HG02678 (cell line): ENCODE data around the gene RALB.
"Not testable (repeated sequence)": the region's sequence is repeated elsewhere in the genome, so short reads cannot be mapped to it uniquely, and the experiment has no call there.

Experiments used
- ATAC-seq: cut with Tn5 transposase; IDR thresholded peaks from one replicate; pipeline ENCODE4 v1.9.1; 2021; ENCODE audit warnings: mild to moderate bottlenecking, moderate library complexity; ENCODE audit not compliant: unreplicated experiment

Gene RALB

DNA sequence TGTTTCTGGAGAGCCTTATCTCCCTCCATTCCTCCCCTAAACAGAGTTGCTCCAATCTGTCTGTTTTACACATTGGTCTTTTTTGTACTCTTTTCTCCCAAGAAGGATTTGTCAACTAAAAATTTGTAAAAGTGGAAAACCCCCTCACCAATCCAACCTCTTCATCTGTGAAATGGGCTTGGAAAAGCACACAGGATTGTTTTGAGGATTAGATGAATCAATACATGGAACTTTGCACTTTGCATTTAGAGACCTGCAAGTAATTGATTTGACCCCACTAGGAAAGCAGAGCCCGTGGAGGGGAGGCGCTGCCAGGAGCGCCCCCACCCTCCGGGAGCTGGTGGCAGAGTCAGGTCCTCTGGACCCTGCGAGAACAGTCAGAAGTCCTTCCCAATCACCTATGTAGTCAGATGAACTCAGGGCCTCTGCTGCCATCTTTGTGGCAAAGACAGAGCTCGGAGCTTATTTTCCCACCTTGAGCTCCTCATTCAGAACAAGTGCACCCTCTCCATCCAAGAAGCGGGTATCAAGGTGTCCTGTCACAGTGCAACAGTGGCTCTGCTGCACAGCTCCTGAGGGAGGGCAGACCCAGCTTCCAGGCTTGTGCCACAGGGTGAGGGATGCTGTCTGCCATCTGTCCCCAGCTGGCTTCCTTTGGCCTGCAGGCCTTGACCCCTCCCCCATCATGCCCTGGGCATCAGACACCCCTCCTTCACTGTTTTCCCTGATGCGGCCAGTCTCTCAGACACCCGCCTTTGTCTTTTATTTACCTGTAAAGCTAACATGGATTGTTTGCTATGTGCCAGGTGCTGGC, 27.7 kb upstream of the RALB start:
- no peak for ATAC-seq

GRCh38 chr2:120225549-120226065, 27.0 kb upstream of the RALB start:
- ATAC-seq = no peak

DNA sequence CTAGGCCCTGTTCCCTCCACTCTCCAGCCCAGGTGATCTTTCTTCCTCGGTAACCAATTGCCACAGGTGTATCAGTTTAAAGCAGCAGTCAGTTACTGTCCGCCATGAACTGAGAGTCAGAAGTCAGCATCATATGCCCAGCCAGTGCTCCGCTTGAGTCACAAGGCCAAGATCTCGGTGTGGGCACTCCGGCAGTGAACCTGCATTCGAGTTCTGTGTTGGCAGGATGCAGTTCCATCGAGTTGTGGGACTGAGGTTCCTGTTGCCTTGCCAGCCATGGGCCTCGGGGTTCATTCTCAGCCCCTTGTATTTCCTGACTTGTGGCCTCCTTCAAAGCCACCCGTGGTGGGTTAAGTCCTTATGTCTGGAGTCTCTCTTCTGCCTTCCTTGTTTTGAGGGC, 26.3 kb upstream of the RALB start:
- ATAC-seq = no peak

DNA sequence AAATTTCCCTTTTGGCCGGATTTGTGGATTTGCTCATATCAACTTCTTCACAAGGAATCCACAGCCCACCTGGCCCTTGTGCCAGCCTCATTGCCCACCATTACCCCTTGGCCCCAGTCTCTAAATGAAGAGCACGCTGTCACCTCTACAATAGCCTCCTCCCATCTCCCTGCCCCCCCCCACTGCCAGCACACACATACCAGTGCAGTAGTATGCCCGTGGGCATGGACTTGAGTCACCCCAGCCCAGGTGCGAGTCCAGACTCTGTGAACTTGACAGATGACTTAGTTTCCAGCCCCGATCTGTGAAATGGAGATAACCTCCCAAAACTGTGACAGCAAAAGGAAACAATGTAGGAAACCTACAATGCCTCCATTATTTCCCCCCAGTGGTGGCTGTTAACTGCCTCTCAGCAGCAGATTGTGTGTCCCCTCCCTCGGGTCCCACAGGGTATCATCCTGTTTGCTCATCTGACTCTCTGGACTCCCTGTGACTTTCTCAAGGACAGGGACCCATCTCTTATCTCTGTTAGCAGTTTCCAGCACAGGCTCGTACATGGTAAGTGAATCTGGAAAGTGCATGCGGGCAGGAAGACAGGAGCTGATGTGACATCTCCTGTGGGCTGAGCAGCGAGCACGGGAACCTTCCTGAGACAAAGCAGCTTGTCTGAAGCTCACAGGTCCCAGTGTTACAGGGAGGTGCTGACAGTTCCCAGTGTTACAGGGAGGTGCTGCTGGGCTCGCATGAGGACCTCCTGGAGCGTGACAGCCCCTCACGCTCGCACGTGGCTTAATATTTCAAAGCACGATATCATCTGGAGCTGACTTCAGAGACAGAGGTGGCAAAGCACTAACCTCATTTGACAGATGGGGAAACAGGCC, 25.3 kb upstream of the RALB start:
- ATAC-seq = no peak

GRCh38 chr2:120228503-120228902, 24.1 kb upstream of the RALB start:
- ATAC-seq = no peak

DNA sequence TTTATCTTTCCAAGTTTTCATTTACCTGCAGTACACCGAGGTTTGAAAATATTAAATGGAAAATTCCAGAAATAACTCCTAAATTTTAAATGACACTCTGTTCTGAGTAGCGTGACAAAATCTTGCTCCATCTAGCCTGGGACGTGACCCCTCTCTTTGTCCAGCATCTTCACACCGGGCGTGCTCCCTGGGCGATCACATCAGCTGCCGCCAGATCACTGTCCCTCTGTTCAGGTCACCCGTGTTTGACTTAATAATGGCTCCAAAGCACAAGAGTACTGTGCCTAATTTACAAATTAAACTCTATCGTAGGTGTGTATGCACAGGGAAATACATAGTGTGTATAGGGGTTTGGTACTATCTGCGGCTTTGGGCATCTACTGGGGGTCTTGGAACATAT, 23.3 kb upstream of the RALB start:
- ATAC-seq = no peak

- no peak for ATAC-seq
Observed at GRCh38 chr2:120230515-120231471, 21.9 kb upstream of the RALB start.

DNA sequence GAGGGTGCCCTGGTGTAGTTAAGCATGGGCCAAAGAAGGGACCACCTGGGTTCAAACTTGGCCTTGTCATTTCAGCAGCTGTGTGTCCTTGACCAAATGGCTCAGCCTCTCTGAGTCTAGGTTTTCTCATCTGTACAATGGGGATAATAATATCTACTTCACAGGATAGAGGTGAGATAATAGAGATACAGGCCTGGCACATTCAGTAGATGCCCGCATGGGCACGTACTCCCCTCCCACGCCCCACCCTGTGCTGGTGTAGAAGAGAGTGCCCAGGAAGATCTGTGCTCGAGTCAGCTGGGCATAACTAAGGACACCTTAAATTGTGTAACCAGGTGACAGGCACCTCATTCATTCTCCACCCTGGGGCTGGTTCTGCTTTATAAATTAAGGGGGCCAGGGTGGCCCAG, 21.1 kb upstream of the RALB start:
- peak; percentile 11 for ATAC-seq

- peak; percentile 91 for ATAC-seq
Observed at GRCh38 chr2:120231974-120232635, 20.5 kb upstream of the RALB start.

- no peak for ATAC-seq
Observed at GRCh38 chr2:120233292-120233691, 19.4 kb upstream of the RALB start.

- ATAC-seq = not testable (repeated sequence)
Observed at GRCh38 chr2:120235158-120235557, 17.5 kb upstream of the RALB start.

GRCh38 chr2:120235681-120236080, 17.0 kb upstream of the RALB start:
- no peak for ATAC-seq

GRCh38 chr2:120236316-120236715, 16.3 kb upstream of the RALB start:
- no peak for ATAC-seq

DNA sequence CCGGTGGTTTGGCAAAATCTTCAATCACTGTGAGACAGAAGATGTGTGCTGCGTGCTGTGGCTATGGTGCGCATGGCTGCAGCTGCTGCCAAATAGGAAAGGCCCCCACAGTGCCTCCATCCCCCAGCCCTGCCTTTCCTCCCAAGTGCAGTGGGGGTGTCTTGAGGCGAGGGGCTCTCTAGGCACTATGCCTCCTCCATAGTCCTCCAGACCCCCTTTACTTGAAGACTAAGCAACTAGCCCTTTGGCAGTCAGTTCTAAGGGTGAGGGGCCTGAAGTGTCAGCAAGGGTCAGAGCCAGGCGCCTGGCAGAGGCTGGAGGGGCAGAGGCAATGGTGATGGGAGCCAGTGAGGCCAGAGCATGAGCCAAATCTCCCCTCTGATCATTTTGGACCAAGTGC, 15.9 kb upstream of the RALB start:
- no peak for ATAC-seq

- no peak for ATAC-seq
Observed at GRCh38 chr2:120237491-120237902, 15.2 kb upstream of the RALB start.

DNA sequence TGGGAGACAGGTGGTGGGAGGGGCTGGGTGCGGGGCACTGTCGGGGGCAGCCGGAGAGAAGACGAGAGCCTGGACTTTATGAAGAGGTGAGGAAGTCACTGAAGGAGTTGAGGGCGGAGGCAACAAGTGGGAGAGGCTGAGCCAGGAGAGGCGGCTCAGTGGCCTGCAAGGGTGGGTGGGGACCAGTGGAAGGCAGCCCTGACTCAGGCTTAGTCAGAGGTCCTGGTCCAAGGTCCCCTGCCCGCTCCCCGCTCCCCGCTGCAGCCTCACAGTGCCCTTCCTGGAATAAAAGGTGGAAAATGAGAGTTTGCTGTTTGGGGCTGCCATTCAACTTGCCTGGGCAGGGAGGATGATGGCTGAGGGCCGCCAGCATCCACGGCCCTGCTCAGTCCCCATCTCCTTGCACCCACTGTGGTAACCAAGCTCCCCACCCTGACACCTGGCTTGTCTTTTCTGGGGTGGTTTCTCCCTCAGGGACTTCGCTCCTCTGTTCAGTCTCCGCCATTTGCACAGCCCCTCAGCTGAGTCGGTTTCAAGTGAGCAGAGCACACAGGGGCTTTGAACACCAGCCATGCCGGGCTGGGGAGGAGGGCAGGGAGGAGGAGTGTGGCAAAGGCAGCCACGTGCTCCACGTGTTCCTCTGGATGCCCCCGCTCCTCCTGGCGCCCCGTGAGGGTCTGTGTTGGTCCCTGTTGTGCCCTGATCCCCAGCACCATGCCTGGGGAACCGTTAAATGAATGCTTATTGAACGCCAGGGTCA, 13.7 kb upstream of the RALB start:
- ATAC-seq = no peak

- no peak for ATAC-seq
Observed at GRCh38 chr2:120239488-120240287, 13.0 kb upstream of the RALB start.

- no peak for ATAC-seq
Observed at GRCh38 chr2:120240901-120241429, 11.7 kb upstream of the RALB start.
